Mesenchymal stem cell (in vitro differentiated cells and primary cell): ENCODE results near the gene COL4A1. TPM values are rescaled to one million over a fixed set of nuclear protein-coding genes. Genes with fewer than 3 reads are reported as not detected.

Experiments used
- DNase-seq: peaks from one replicate; pipeline ENCODE4 v3.0.0-alpha.2; 2013
- H2AFZ ChIP-seq: one replicate; pipeline ENCODE4 v1.6.1; 2013; ENCODE audit warnings: low read depth, mild to moderate bottlenecking, control low read depth, inconsistent platforms, low read length, moderate library complexity
- H2AK5ac ChIP-seq: 2 replicates; pipeline ENCODE4 v1.6.1; 2013; ENCODE audit warnings: low read length, moderate library complexity, mild to moderate bottlenecking, inconsistent platforms; ENCODE audit not compliant: severe bottlenecking
- H2BK120ac ChIP-seq: one replicate; pipeline ENCODE4 v1.6.1; 2013; ENCODE audit warnings: low read depth, mild to moderate bottlenecking, inconsistent platforms, low read length, moderate library complexity
- H2BK12ac ChIP-seq, 2 experiments: one replicate each; pipeline ENCODE4 v1.6.1; 2013; ENCODE audit warnings: inconsistent platforms in 2 of 2, low read length in 2 of 2, mild to moderate bottlenecking in 2 of 2, moderate library complexity in 2 of 2, control low read depth in 1 of 2
- H2BK15ac ChIP-seq: one replicate; pipeline ENCODE4 v1.6.1; 2013; ENCODE audit warnings: mild to moderate bottlenecking, low read depth, inconsistent platforms; ENCODE audit not compliant: poor library complexity, severe bottlenecking
- H2BK5ac ChIP-seq: 2 replicates; pipeline ENCODE4 v1.6.1; 2013; ENCODE audit warnings: low read depth, mild to moderate bottlenecking, low read length, control low read depth, inconsistent platforms; ENCODE audit not compliant: poor library complexity, severe bottlenecking
- H3K14ac ChIP-seq, 2 experiments: one replicate each; pipeline ENCODE4 v1.6.1; 2013; ENCODE audit warnings: inconsistent platforms in 2 of 2, low read length in 2 of 2, control low read depth in 1 of 2, mild to moderate bottlenecking in 1 of 2, moderate library complexity in 1 of 2
- H3K18ac ChIP-seq, 2 experiments: one replicate each; pipeline ENCODE4 v1.6.1; 2013; ENCODE audit warnings: inconsistent platforms in 2 of 2, low read length in 2 of 2, control low read depth in 1 of 2, low read depth in 1 of 2, mild to moderate bottlenecking in 1 of 2
- H3K23ac ChIP-seq, 2 experiments: one replicate each; pipeline ENCODE4 v1.6.1; 2013; ENCODE audit warnings: inconsistent platforms in 2 of 2, low read length in 2 of 2, mild to moderate bottlenecking in 2 of 2, moderate library complexity in 2 of 2, control low read depth in 1 of 2
- H3K27ac ChIP-seq: 2 replicates; pipeline ENCODE4 v1.5.1; 2013; ENCODE audit warnings: mild to moderate bottlenecking, moderate library complexity, low read length, control low read depth, inconsistent platforms; ENCODE audit not compliant: poor library complexity, severe bottlenecking
- H3K27me3 ChIP-seq, 2 experiments: 2 replicates each; pipeline versions ENCODE4 v1.6.1 to v1.7.0; 2013; ENCODE audit warnings: low read length in 2 of 2, mild to moderate bottlenecking in 2 of 2, moderate library complexity in 2 of 2, control low read depth in 1 of 2, inconsistent platforms in 1 of 2; ENCODE audit not compliant: control insufficient read depth in 1 of 2, insufficient read depth in 1 of 2
- H3K36me3 ChIP-seq, 2 experiments: 2 replicates each; pipeline versions ENCODE4 v1.6.1 to v1.7.0; 2013; ENCODE audit warnings: low read length in 2 of 2, control low read depth in 1 of 2, inconsistent platforms in 1 of 2, low read depth in 1 of 2, mild to moderate bottlenecking in 1 of 2; ENCODE audit not compliant: insufficient read depth in 2 of 2, control insufficient read depth in 1 of 2
- H3K4ac ChIP-seq, 2 experiments: one replicate each; pipeline ENCODE4 v1.6.1; 2013; ENCODE audit warnings: inconsistent platforms in 2 of 2, low read length in 2 of 2, mild to moderate bottlenecking in 2 of 2, moderate library complexity in 2 of 2, control low read depth in 1 of 2, low read depth in 1 of 2
- H3K4me1 ChIP-seq: 2 replicates; pipeline ENCODE4 v1.6.1; 2013; ENCODE audit warnings: low read depth, low read length, control low read depth; ENCODE audit not compliant: control insufficient read depth, insufficient read depth
- H3K4me2 ChIP-seq: 2 replicates; pipeline ENCODE4 v1.6.1; 2013; ENCODE audit warnings: low read length, mild to moderate bottlenecking, inconsistent platforms; ENCODE audit not compliant: poor library complexity, severe bottlenecking
- H3K4me3 ChIP-seq, 2 experiments: 2 replicates each; pipeline versions ENCODE4 v1.5.1 to v1.7.0; 2013; ENCODE audit warnings: low read length in 2 of 2, mild to moderate bottlenecking in 2 of 2, control low read depth in 1 of 2, low read depth in 1 of 2; ENCODE audit not compliant: insufficient read depth in 1 of 2
- H3K79me1 ChIP-seq: replicated peaks from 2 replicates; pipeline ENCODE4 v1.6.1; 2013; ENCODE audit warnings: mild to moderate bottlenecking, control low read depth, low read length, inconsistent platforms; ENCODE audit not compliant: poor library complexity, severe bottlenecking
- H3K9ac ChIP-seq: 2 replicates; pipeline ENCODE4 v1.7.0; 2013; ENCODE audit warnings: mild to moderate bottlenecking, low read length, moderate library complexity
- H3K9me3 ChIP-seq: 2 replicates; pipeline ENCODE4 v1.7.0; 2013; ENCODE audit warnings: mild to moderate bottlenecking, low read length; ENCODE audit not compliant: control insufficient read depth
- H4K8ac ChIP-seq: one replicate; pipeline ENCODE4 v1.6.1; 2013; ENCODE audit warnings: inconsistent platforms, mild to moderate bottlenecking, low read length, moderate library complexity
- H4K91ac ChIP-seq: one replicate; pipeline ENCODE4 v1.6.1; 2013; ENCODE audit warnings: mild to moderate bottlenecking, low read length, inconsistent platforms
- WGBS: methylation state at CpG from one replicate; pipeline ENCODE4 v1.1.7; 2013; ENCODE audit warnings: mixed read lengths; 5-methylcytosine and 5-hydroxymethylcytosine counted together
- polyA plus RNA-seq, 2 experiments: library from polyadenylated mRNA; stranded (reverse); fragments of 200-250 nt; gene quantifications; one replicate each; pipeline ENCODE4 v1.2.3, GENCODE V29; 2013

The COL4A1 gene
- 2,271 TPM for polyA plus RNA-seq (2013, experiment 1 of 2)
- polyA plus RNA-seq (2013, experiment 2 of 2): 2,270 TPM

GRCh38 chr13:110306960-110307766 is at the start of gene COL4A1, which contains the start of gene COL4A2:
Gene COL4A1 (minus strand): TSS chr13:110307157. CDS start chr13:110307027, 130 bp downstream.
Gene COL4A2 (plus strand): TSS chr13:110307284. CDS start chr13:110307904, 620 bp downstream.
- no peak within 1 kb of the TSS for H2AK5ac ChIP-seq
- H2BK120ac ChIP-seq: peak within 1 kb of the TSS; percentile 87
- peak within 1 kb of the TSS; percentile 77 to 96 for H3K4ac ChIP-seq
- H4K91ac ChIP-seq: peak within 1 kb of the TSS; percentile 93
- peaks cover 9 to 29% of the 10 kb centered on the region in 2 experiments for H3K36me3 ChIP-seq
- H3K23ac ChIP-seq: peak within 1 kb of the TSS in 1 of 2 experiments; percentile 98
- H3K79me1 ChIP-seq: peaks cover 3% of the 10 kb centered on the region
- peak within 1 kb of the TSS; percentile 85 for H3K4me2 ChIP-seq
- no peaks in the 10 kb centered on the region for H3K27me3 ChIP-seq
- peak within 1 kb of the TSS; percentile 29 to 60 for H2BK12ac ChIP-seq
- H3K14ac ChIP-seq: peak within 1 kb of the TSS in 1 of 2 experiments; percentile 99
- peak within 1 kb of the TSS; percentile 91 for H2BK5ac ChIP-seq
- H4K8ac ChIP-seq: peak within 1 kb of the TSS; percentile 73
- peak within 1 kb of the TSS; percentile 88 to 98 for H3K18ac ChIP-seq
- WGBS: 0% methylated on average over 35 of the region's 96 CpGs
- H2AFZ ChIP-seq: no peak within 1 kb of the TSS
- peak within 1 kb of the TSS; percentile 94 for H2BK15ac ChIP-seq
- DNase-seq: peak; percentile 84
- peak within 1 kb of the TSS; percentile 70 for H3K27ac ChIP-seq
- no peaks in the 10 kb centered on the region for H3K9me3 ChIP-seq
- H3K9ac ChIP-seq: peak within 1 kb of the TSS; percentile 86
- peak within 1 kb of the TSS; percentile 75 to 94 for H3K4me3 ChIP-seq
- H3K4me1 ChIP-seq: peaks cover 29% of the 10 kb centered on the region

GRCh38 chr13:110356362-110356761 is 49.4 kb upstream of the COL4A1 start:
- Histone ChIP-seq H2BK15ac (no peak overlapping the region), H3K4me1 (peaks cover 26% of the 10 kb centered on the region), H3K4me3 (no peak overlapping the region), H2AK5ac (no peak overlapping the region), H3K36me3 (peaks cover 19 to 38% of the 10 kb centered on the region in 2 experiments), H2BK5ac (no peak overlapping the region), H3K27ac (no peak overlapping the region), H3K9ac (no peak overlapping the region), H3K4ac (no peak overlapping the region), H2BK12ac (no peak overlapping the region), H3K79me1 (peaks cover 18% of the 10 kb centered on the region), H2BK120ac (no peak overlapping the region), H3K27me3 (no peaks in the 10 kb centered on the region), H2AFZ (no peak overlapping the region), H3K14ac (no peak overlapping the region), H4K8ac (no peak overlapping the region), H4K91ac (no peak overlapping the region), H3K23ac (no peak overlapping the region), H3K18ac (no peak overlapping the region), H3K4me2 (no peak overlapping the region), H3K9me3 (no peaks in the 10 kb centered on the region)
- WGBS: 93% methylated on average over 12 of the region's 12 CpGs
- DNase-seq: no peak

- no peak overlapping the region for H3K9ac ChIP-seq
These were observed 47.9 kb upstream of the COL4A1 start for GRCh38 chr13:110354715-110355473.

More at GRCh38 chr13:110354715-110355473, 47.9 kb upstream of the COL4A1 start:
- Histone ChIP-seq H2AFZ (no peak overlapping the region), H2BK120ac (peak overlapping the region; percentile 42), H4K91ac (no peak overlapping the region), H3K4me1 (peaks cover 22% of the 10 kb centered on the region), H3K4ac (no peak overlapping the region), H2BK12ac (peak overlapping the region in 1 of 2 experiments; percentile 31), H3K9me3 (no peaks in the 10 kb centered on the region), H3K18ac (peak overlapping the region in 1 of 2 experiments; percentile 58), H2BK5ac (no peak overlapping the region), H3K27ac (no peak overlapping the region), H4K8ac (peak overlapping the region; percentile 69), H3K4me3 (no peak overlapping the region), H3K14ac (no peak overlapping the region), H3K23ac (no peak overlapping the region), H3K36me3 (peaks cover 19 to 38% of the 10 kb centered on the region in 2 experiments), H3K27me3 (no peaks in the 10 kb centered on the region), H2BK15ac (no peak overlapping the region), H3K4me2 (no peak overlapping the region), H2AK5ac (no peak overlapping the region), H3K79me1 (peaks cover 18% of the 10 kb centered on the region)
- 91% methylated on average over 5 of the region's 5 CpGs for WGBS
- DNase-seq: peak; percentile 51
